NT2/D1 (cell line): Measurements from ENCODE around the gene KRTAP10-3.

Source experiments
- DNase-seq: peaks from one replicate; pipeline ENCODE4 v3.0.0-alpha.2; 2011; ENCODE audit warnings: low read depth, low spot score
- H3K27me3 ChIP-seq: 2 replicates; pipeline ENCODE4 v1.6.0; 2011; ENCODE audit warnings: mild to moderate bottlenecking; ENCODE audit not compliant: insufficient read length, insufficient read depth
- H3K36me3 ChIP-seq: 2 replicates; pipeline ENCODE4 v1.6.1; 2011; ENCODE audit warnings: mild to moderate bottlenecking, low read length, mixed read lengths; ENCODE audit not compliant: insufficient read depth, insufficient read length
- H3K4me1 ChIP-seq: 2 replicates; pipeline ENCODE4 v1.5.1; 2011; ENCODE audit not compliant: insufficient read depth, insufficient read length
- H3K4me3 ChIP-seq: 2 replicates; pipeline ENCODE4 v1.5.1; 2011; ENCODE audit warnings: low read depth; ENCODE audit not compliant: insufficient read length
- H3K9ac ChIP-seq: 2 replicates; pipeline ENCODE4 v1.6.0; 2011; ENCODE audit warnings: low read depth; ENCODE audit not compliant: insufficient read length
- H3K9me3 ChIP-seq: 2 replicates; pipeline ENCODE4 v1.5.1; 2011; ENCODE audit warnings: mild to moderate bottlenecking, low read length; ENCODE audit not compliant: insufficient read depth
- SUZ12 ChIP-seq: IDR thresholded peaks from 2 replicates; pipeline ENCODE4 v1.6.1; 2011; ENCODE audit not compliant: insufficient read length, insufficient read depth; ENCODE audit errors: extremely low read depth
- YY1 ChIP-seq: IDR thresholded peaks from 2 replicates; pipeline ENCODE4 v1.6.1; 2011; ENCODE audit not compliant: insufficient read length, insufficient read depth
- ZNF274 ChIP-seq: IDR thresholded peaks from 2 replicates; pipeline ENCODE4 v1.6.1; 2011; ENCODE audit warnings: mild to moderate bottlenecking, low read depth, low read length

KRTAP10-3 gene

GRCh38 chr21:44599264-44600029 is 40.9 kb upstream of the KRTAP10-3 start:
- H3K27me3 ChIP-seq = no peaks in the 10 kb centered on the region
- TF ChIP-seq YY1 (no peak), ZNF274 (no peak), SUZ12 (no peak)
- no peak for DNase-seq
- no peaks in the 10 kb centered on the region for H3K4me1 ChIP-seq
- H3K36me3 ChIP-seq = no peaks in the 10 kb centered on the region
- no peak overlapping the region for H3K4me3 ChIP-seq
- H3K9me3 ChIP-seq = peaks cover 13% of the 10 kb centered on the region
- no peak overlapping the region for H3K9ac ChIP-seq

GRCh38 chr21:44598061-44598460 is 39.5 kb upstream of the KRTAP10-3 start:
- H3K9ac ChIP-seq = no peak overlapping the region
- H3K4me1 ChIP-seq = peaks cover 2% of the 10 kb centered on the region
- TF ChIP-seq YY1 = no peak
- no peak for TF ChIP-seq SUZ12
- no peak for TF ChIP-seq ZNF274
- no peaks in the 10 kb centered on the region for H3K27me3 ChIP-seq
- no peak for DNase-seq
- H3K9me3 ChIP-seq = peaks cover 13% of the 10 kb centered on the region
- no peak overlapping the region for H3K4me3 ChIP-seq
- H3K36me3 ChIP-seq = no peaks in the 10 kb centered on the region

- Histone ChIP-seq H3K27me3 (no peaks in the 10 kb centered on the region), H3K9me3 (peaks cover 13% of the 10 kb centered on the region), H3K4me3 (no peak overlapping the region), H3K36me3 (no peaks in the 10 kb centered on the region), H3K4me1 (peaks cover 9% of the 10 kb centered on the region), H3K9ac (no peak overlapping the region)
- TF ChIP-seq SUZ12 (no peak), YY1 (no peak), ZNF274 (no peak)
- no peak for DNase-seq
Observed at GRCh38 chr21:44596068-44596725, 37.6 kb upstream of the KRTAP10-3 start.

GRCh38 chr21:44595524-44595923 is 36.9 kb upstream of the KRTAP10-3 start:
- peaks cover 13% of the 10 kb centered on the region for H3K9me3 ChIP-seq
- peaks cover 9% of the 10 kb centered on the region for H3K4me1 ChIP-seq
- DNase-seq = no peak
- H3K4me3 ChIP-seq = no peak overlapping the region
- no peaks in the 10 kb centered on the region for H3K27me3 ChIP-seq
- no peak overlapping the region for H3K9ac ChIP-seq
- TF ChIP-seq SUZ12 = no peak
- TF ChIP-seq ZNF274 = no peak
- TF ChIP-seq YY1 = no peak
- no peaks in the 10 kb centered on the region for H3K36me3 ChIP-seq

GRCh38 chr21:44594406-44594916 is 35.9 kb upstream of the KRTAP10-3 start:
- Histone ChIP-seq H3K9ac (no peak overlapping the region), H3K4me1 (peaks cover 11% of the 10 kb centered on the region), H3K9me3 (peaks cover 13% of the 10 kb centered on the region), H3K27me3 (no peaks in the 10 kb centered on the region), H3K4me3 (no peak overlapping the region), H3K36me3 (no peaks in the 10 kb centered on the region)
- TF ChIP-seq ZNF274 = no peak
- TF ChIP-seq SUZ12 = no peak
- no peak for TF ChIP-seq YY1
- DNase-seq = no peak

GRCh38 chr21:44593598-44594405 is 35.2 kb upstream of the KRTAP10-3 start:
- no peak overlapping the region for H3K4me3 ChIP-seq
- peaks cover 11% of the 10 kb centered on the region for H3K4me1 ChIP-seq
- no peak for DNase-seq
- no peak for TF ChIP-seq ZNF274
- no peak for TF ChIP-seq YY1
- no peak for TF ChIP-seq SUZ12
- H3K9ac ChIP-seq = no peak overlapping the region
- H3K27me3 ChIP-seq = no peaks in the 10 kb centered on the region
- no peaks in the 10 kb centered on the region for H3K36me3 ChIP-seq
- peaks cover 9% of the 10 kb centered on the region for H3K9me3 ChIP-seq
